K562 (cell line): Measurements from ENCODE around the gene NDST3. TPM values are rescaled to one million over a fixed set of nuclear protein-coding genes. Genes with fewer than 3 reads are reported as not detected.
A peak's percentile ranks its signal among the peaks of the same experiment; 100 is the strongest.

Experiments
- ATAC-seq: fragments of 200-7000 bp; cut with Tn5 transposase; 3 replicates; pipeline ENCODE4 v1.9.1; 2020; ENCODE audit warnings: moderate library complexity
- BruUV-seq: library from RNA; stranded (reverse); fragments of 400-500 nt; replicated peaks from 2 replicates; lab custom pipeline; 2021; lab: Mats Ljungman, UMichigan
- CTCF ChIA-PET: fragments of 300-600 bp; formaldehyde crosslinking; extraction: SDS; loops from one replicate; lab custom pipeline; 2021; ENCODE audit warnings: low intra/inter-chr PET ratio; lab: Yijun Ruan, JAX
- POLR2A ChIA-PET: fragments of 300-600, 350-650 bp; sonication (Branson Sonifier 250); formaldehyde crosslinking; extraction: SDS; loops from one replicate; lab custom pipeline; 2021; ENCODE audit warnings: antibody characterized with exemption, inconsistent platforms; lab: Yijun Ruan, JAX
- DNase-seq, 4 experiments: peaks; one replicate each; pipeline versions ENCODE4 v3.0.0 to v3.0.0-alpha.2; 2011 to 2018; ENCODE audit warnings: low spot score in 3 of 4, mixed read lengths in 3 of 4; ENCODE audit errors: extremely low read depth in 1 of 4
- FAIRE-seq: peaks from 2 replicates; lab custom pipeline; 2011; peaks lifted over from hg19 to GRCh38; lab: Jason Lieb, UNC
- H2AFZ ChIP-seq: 2 replicates; pipeline ENCODE4 v1.6.0; 2011; ENCODE audit warnings: low read depth, low read length, control low read depth, inconsistent platforms
- H3K27ac ChIP-seq: fragments of 200-600 bp; 3 replicates; pipeline ENCODE4 v1.8.0; 2011; ENCODE audit warnings: low read depth, mild to moderate bottlenecking, control low read depth, inconsistent platforms, low read length, moderate library complexity, mixed read lengths; ENCODE audit errors: extremely low read depth
- H3K27me3 ChIP-seq, 2 experiments: fragments of 300-600 bp in 1 of 2; 2 replicates in 1 of 2; 3 replicates in 1 of 2; pipeline versions ENCODE4 v1.6.0 to v1.8.0; 2011; ENCODE audit warnings: inconsistent platforms in 2 of 2, low read length in 2 of 2, mild to moderate bottlenecking in 1 of 2, mixed read lengths in 1 of 2, moderate library complexity in 1 of 2; ENCODE audit not compliant: control insufficient read depth in 2 of 2, insufficient read depth in 2 of 2
- H3K36me3 ChIP-seq: fragments of 300-600 bp; 3 replicates; pipeline ENCODE4 v1.8.0; 2011; ENCODE audit warnings: mild to moderate bottlenecking, low read length, inconsistent platforms; ENCODE audit not compliant: control insufficient read depth, insufficient read depth
- H3K4me1 ChIP-seq, 2 experiments: fragments of 200-600 bp in 1 of 2; replicated peaks in 1 of 2; 2 replicates in 1 of 2; 3 replicates in 1 of 2; pipeline versions ENCODE4 v1.5.1 to v1.8.0; 2011; ENCODE audit warnings: inconsistent platforms in 2 of 2, low read length in 2 of 2, mild to moderate bottlenecking in 1 of 2, mixed read lengths in 1 of 2, moderate library complexity in 1 of 2; ENCODE audit not compliant: control insufficient read depth in 2 of 2, insufficient read depth in 2 of 2
- H3K4me2 ChIP-seq: 2 replicates; pipeline ENCODE4 v1.6.1; 2011; ENCODE audit warnings: low read length, control low read depth, inconsistent platforms, mixed read lengths; ENCODE audit not compliant: insufficient read depth
- H3K4me3 ChIP-seq: fragments of 200-600 bp; sonication (generic), shearing (Covaris generic); 2 replicates; pipeline ENCODE4 v1.5.1; 2016; ENCODE audit warnings: control low read depth, inconsistent platforms
- H3K79me2 ChIP-seq: fragments of 200-600 bp; 3 replicates; pipeline ENCODE4 v1.8.0; 2011; ENCODE audit warnings: low read length, inconsistent platforms; ENCODE audit not compliant: control insufficient read depth, insufficient read depth
- H3K9ac ChIP-seq, 2 experiments: 2 replicates each; pipeline versions ENCODE4 v1.6.0 to v1.6.1; 2011; ENCODE audit warnings: low read depth in 2 of 2, low read length in 2 of 2, control low read depth in 1 of 2, inconsistent platforms in 1 of 2, mild to moderate bottlenecking in 1 of 2, mixed read lengths in 1 of 2; ENCODE audit not compliant: insufficient read depth in 1 of 2
- H3K9me1 ChIP-seq: one replicate; pipeline ENCODE4 v1.6.0; 2011; ENCODE audit warnings: inconsistent platforms, mild to moderate bottlenecking, low read length, moderate library complexity; ENCODE audit not compliant: control insufficient read depth, insufficient read depth
- H3K9me3 ChIP-seq: replicated peaks from 2 replicates; pipeline ENCODE4 v1.5.1; 2011; ENCODE audit warnings: low read depth, low read length, inconsistent platforms; ENCODE audit not compliant: control insufficient read depth, insufficient read depth
- H4K20me1 ChIP-seq: replicated peaks from 2 replicates; pipeline ENCODE4 v1.6.1; 2011; ENCODE audit warnings: low read length, inconsistent platforms, mixed read lengths; ENCODE audit not compliant: control insufficient read depth, insufficient read depth
- C11orf30 ChIP-seq: fragments of 450-650 bp; IDR thresholded peaks from 2 replicates; pipeline ENCODE4 v1.6.1; 2016; ENCODE audit warnings: low read depth, mild to moderate bottlenecking
- CGGBP1 ChIP-seq: fragments of 250-450 bp; sonication (Bioruptor Pico); IDR thresholded peaks from 2 replicates; pipeline ENCODE4 v1.9.0; 2021; ENCODE audit warnings: mild to moderate bottlenecking
- FOXK1 ChIP-seq: sonication (generic); formaldehyde crosslinking; IDR thresholded peaks from 2 replicates; pipeline ENCODE4 v1.8.0; 2022; ENCODE audit warnings: missing genetic modification reagents, mild to moderate bottlenecking, borderline replicate concordance
- GATAD2B ChIP-seq: fragments of 450-650 bp; IDR thresholded peaks from 2 replicates; pipeline ENCODE4 v1.6.1; 2017; ENCODE audit warnings: mild to moderate bottlenecking, borderline replicate concordance
- MAFF ChIP-seq: IDR thresholded peaks from 2 replicates; pipeline ENCODE4 v1.6.1; 2012; ENCODE audit warnings: low read length, improper control_type of control experiment
- MAFG ChIP-seq: fragments of 450-650 bp; conservative IDR thresholded peaks from 2 replicates; pipeline ENCODE4 v1.6.1; 2016; ENCODE audit warnings: missing genetic modification characterization, missing compliant biosample characterization
- MAFK ChIP-seq: IDR thresholded peaks from 2 replicates; pipeline ENCODE4 v1.6.1; 2011; ENCODE audit warnings: low read length, improper control_type of control experiment
- MEIS2 ChIP-seq: fragments of 450-650 bp; IDR thresholded peaks from 2 replicates; pipeline ENCODE4 v1.6.1; 2014; ENCODE audit warnings: mild to moderate bottlenecking; ENCODE audit not compliant: partially characterized antibody
- SNAPC5 ChIP-seq: fragments of 250-450 bp; sonication (Bioruptor Pico); IDR thresholded peaks from 2 replicates; pipeline ENCODE4 v1.8.0; 2021; ENCODE audit warnings: moderate library complexity, mild to moderate bottlenecking, inconsistent platforms
- TCF3 ChIP-seq: sonication (generic); formaldehyde crosslinking; IDR thresholded peaks from 2 replicates; pipeline ENCODE4 v1.4.0; 2020; ENCODE audit warnings: mild to moderate bottlenecking, missing genetic modification reagents
- ZNF12 ChIP-seq: sonication (generic); formaldehyde crosslinking; IDR thresholded peaks from 2 replicates; pipeline ENCODE4 v1.4.0; 2020; ENCODE audit warnings: mild to moderate bottlenecking, missing genetic modification reagents
- ZNF24 ChIP-seq: fragments of 450-650 bp; IDR thresholded peaks from 2 replicates; pipeline ENCODE4 v1.6.1; 2016
- ZNF316 ChIP-seq: fragments of 450-650 bp; IDR thresholded peaks from 2 replicates; pipeline ENCODE4 v1.6.1; 2016
- ZNF551 ChIP-seq: fragments of 250-450 bp; sonication (Bioruptor Pico); IDR thresholded peaks from 2 replicates; pipeline ENCODE4 v1.5.0; 2021; ENCODE audit warnings: mild to moderate bottlenecking, moderate library complexity
- WGBS: fragments of 100-300 bp; shearing (Covaris generic); methylation state at CpG from one replicate; pipeline ENCODE4 v1.1.6; 2016; ENCODE audit warnings: low coverage, mixed read lengths; ENCODE audit not compliant: insufficient coverage; ENCODE audit errors: missing lambda C conversion rate; 5-methylcytosine and 5-hydroxymethylcytosine counted together
- in situ Hi-C: fragments of 300-500 bp; cut with MboI; formaldehyde crosslinking; loops from 4 replicates; pipeline ENCODE4 v1.15.0; 2018; ENCODE audit warnings: inconsistent platforms, mixed read lengths
- intact Hi-C: fragments of 100-400 bp; cut with micrococcal nuclease; formaldehyde crosslinking; loops from 2 replicates; pipeline ENCODE4 v1.14.2; 2022
- polyA plus RNA-seq, 8 experiments: library from polyadenylated mRNA; depleted of rRNA in 4 of 8; stranded (reverse) in 5 of 8; unstranded in 3 of 8; fragments of >200 nt; fragmentation: Nextera tagmentation in 2 of 8; fragmentation: Illumina TruSeq in 1 of 8; extraction: Ambion mirVana in 2 of 8; extraction: Trizol in 1 of 8; gene quantifications; 2 replicates each; pipeline versions ENCODE4 v1.2.1 to v1.2.3, GENCODE V29; 2011 to 2014; ENCODE audit warnings: inconsistent platforms in 1 of 8, missing spikeins in 1 of 8
- total RNA-seq, 7 experiments: library from RNA; depleted of rRNA in 6 of 7; stranded (reverse); fragments of >200 nt in 6 of 7; fragmentation: Illumina TruSeq in 2 of 7; extraction: Trizol in 2 of 7; gene quantifications; 2 replicates each; pipeline versions ENCODE4 v1.2.1 to v1.2.3, GENCODE V29; 2011 to 2021; ENCODE audit warnings: low replicate concordance in 1 of 7

Gene NDST3
- total and polyA plus RNA-seq, 9 of the 15 experiments (the other 6 are each of a cell fraction or from before 2014, with no cell fraction given), result not detected

DNA sequence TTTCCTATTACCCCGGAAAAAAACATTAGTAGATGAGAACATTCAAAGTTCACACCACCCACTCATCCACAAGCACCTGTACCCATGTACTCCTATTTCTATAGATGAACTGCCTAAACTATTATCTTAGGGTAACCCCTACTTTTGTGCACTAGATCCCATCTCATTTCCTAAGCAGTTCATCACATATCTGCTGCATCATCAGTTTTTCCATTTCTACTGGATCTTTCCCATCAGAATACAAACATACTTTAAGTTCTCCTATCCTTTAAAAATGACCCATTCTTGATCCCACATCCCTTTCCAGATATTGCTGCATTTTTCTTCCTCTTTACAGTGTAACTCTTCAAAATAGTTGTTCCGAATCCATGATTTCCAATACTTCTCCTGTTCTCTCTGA lies 237.5 kb downstream of the NDST3 start:
- no peak for DNase-seq
- H3K4me2 ChIP-seq, result no peak overlapping the region
- no peak overlapping the region for H3K27ac ChIP-seq
- no peak for FAIRE-seq
- no peak overlapping the region for H2AFZ ChIP-seq
- H3K9me1 ChIP-seq, result no peaks in the 10 kb centered on the region
- no peaks in the 10 kb centered on the region for H3K9me3 ChIP-seq
- WGBS, result 0% methylated on average over 2 of the region's 2 CpGs
- H3K79me2 ChIP-seq, result no peaks in the 10 kb centered on the region
- no peaks in the 10 kb centered on the region for H3K27me3 ChIP-seq
- H4K20me1 ChIP-seq, result no peaks in the 10 kb centered on the region
- TF ChIP-seq ZNF316, result peak; percentile 84
- no peak for TF ChIP-seq CGGBP1 (CRISPR knock-in tag)
- no peak for TF ChIP-seq ZNF12
- TF ChIP-seq GATAD2B, result no peak
- TF ChIP-seq MEIS2, result no peak
- no peak for TF ChIP-seq ZNF24
- TF ChIP-seq MAFF, result peak; percentile 71
- TF ChIP-seq TCF3 (CRISPR knock-in tag), result no peak
- peak; percentile 67 for TF ChIP-seq MAFK
- TF ChIP-seq MAFG, result peak; percentile 79
- no peak for TF ChIP-seq ZNF551 (CRISPR knock-in tag)
- peak; percentile 77 for TF ChIP-seq C11orf30
- TF ChIP-seq SNAPC5 (CRISPR knock-in tag), result no peak
- no peak for TF ChIP-seq FOXK1 (CRISPR knock-in tag)
- POLR2A ChIA-PET, result no interaction called here
- H3K4me1 ChIP-seq, result no peaks in the 10 kb centered on the region
- no peak overlapping the region for H3K4me3 ChIP-seq
- intact Hi-C loops, result loop anchor here (10.0 kb wide), 2 partner anchors 197 to 1917 kb away; no protein-coding TSS in a partner anchor
- no peaks in the 10 kb centered on the region for H3K36me3 ChIP-seq
- no peak overlapping the region for H3K9ac ChIP-seq
- in situ Hi-C loops, result no loop called here
- BruUV-seq, result no TSS peak
- CTCF ChIA-PET, result no interaction called here
- ATAC-seq, result no peak
